Mesothelial cell of epicardium (in vitro differentiated cells): Measurements from ENCODE around the gene KCNK5. TPM values are rescaled to one million over a fixed set of nuclear protein-coding genes. Genes with fewer than 3 reads are reported as not detected.

Source experiments
- DNase-seq, 2 experiments: peaks; one replicate each; pipeline ENCODE4 v3.0.0; 2021; ENCODE audit warnings: low spot score in 2 of 2; ENCODE audit not compliant: unreplicated experiment in 2 of 2
- H3K27ac Mint-ChIP-seq: 2 replicates; pipeline ENCODE4 v1.8.0; 2021; ENCODE audit warnings: mixed read lengths
- H3K27me3 Mint-ChIP-seq: 2 replicates; pipeline ENCODE4 v1.8.0; 2021; ENCODE audit warnings: low read depth, mixed read lengths
- H3K36me3 Mint-ChIP-seq: 2 replicates; pipeline ENCODE4 v1.8.0; 2021; ENCODE audit warnings: mixed read lengths
- H3K4me1 Mint-ChIP-seq: 2 replicates; pipeline ENCODE4 v1.8.0; 2021; ENCODE audit warnings: mixed read lengths
- H3K4me3 Mint-ChIP-seq: 2 replicates; pipeline ENCODE4 v1.8.0; 2021; ENCODE audit warnings: mild to moderate bottlenecking, moderate library complexity, mixed read lengths
- H3K9me3 Mint-ChIP-seq: 2 replicates; pipeline ENCODE4 v1.8.0; 2021; ENCODE audit warnings: mixed read lengths
- CTCF ChIP-seq: fragments of 200-600 bp; sonication (generic); IDR thresholded peaks from one replicate; pipeline ENCODE4 v1.5.0; 2021; ENCODE audit warnings: antibody characterized with exemption; ENCODE audit not compliant: unreplicated experiment
- total RNA-seq: library from RNA; stranded (reverse); gene quantifications from 3 replicates; pipeline ENCODE4 v1.2.1, GENCODE V29; 2021

Gene KCNK5
- total RNA-seq, 1 donor from 2014 or later = 2.5 TPM

GRCh38 chr6:39204646-39205244 lies 24.5 kb downstream of the KCNK5 start:
- H3K9me3 Mint-ChIP-seq = no peaks in the 10 kb centered on the region
- peaks cover 63% of the 10 kb centered on the region for H3K4me1 Mint-ChIP-seq
- H3K27me3 Mint-ChIP-seq = no peaks in the 10 kb centered on the region
- DNase-seq = no peak
- no peak for TF ChIP-seq CTCF
- no peaks in the 10 kb centered on the region for H3K36me3 Mint-ChIP-seq
- H3K27ac Mint-ChIP-seq = peak overlapping the region; percentile 96
- H3K4me3 Mint-ChIP-seq = no peak overlapping the region

- Mint-ChIP-seq H3K27me3 (no peaks in the 10 kb centered on the region), H3K4me3 (no peak overlapping the region), H3K36me3 (no peaks in the 10 kb centered on the region), H3K27ac (peak overlapping the region; percentile 96), H3K9me3 (no peaks in the 10 kb centered on the region), H3K4me1 (peaks cover 59% of the 10 kb centered on the region)
- no peak for TF ChIP-seq CTCF
- DNase-seq = no peak
Observed at GRCh38 chr6:39204160-39204495, 25.1 kb downstream of the KCNK5 start.

- Mint-ChIP-seq H3K36me3 (no peaks in the 10 kb centered on the region), H3K4me3 (no peak overlapping the region)
Observed at GRCh38 chr6:39203436-39204159, 25.7 kb downstream of the KCNK5 start.

GRCh38 chr6:39202166-39202565 lies 27.1 kb downstream of the KCNK5 start:
- no peaks in the 10 kb centered on the region for H3K27me3 Mint-ChIP-seq
- peak overlapping the region; percentile 96 for H3K27ac Mint-ChIP-seq
- H3K36me3 Mint-ChIP-seq = no peaks in the 10 kb centered on the region
- no peaks in the 10 kb centered on the region for H3K9me3 Mint-ChIP-seq
- H3K4me1 Mint-ChIP-seq = peaks cover 55% of the 10 kb centered on the region
- no peak for TF ChIP-seq CTCF
- DNase-seq = no peak
- no peak overlapping the region for H3K4me3 Mint-ChIP-seq

More at GRCh38 chr6:39203436-39204159, 25.7 kb downstream of the KCNK5 start:
- peak; percentile 42 to 71 for DNase-seq
- no peaks in the 10 kb centered on the region for H3K27me3 Mint-ChIP-seq
- no peaks in the 10 kb centered on the region for H3K9me3 Mint-ChIP-seq
- peaks cover 54% of the 10 kb centered on the region for H3K4me1 Mint-ChIP-seq
- peak overlapping the region; percentile 96 for H3K27ac Mint-ChIP-seq
- no peak for TF ChIP-seq CTCF

- no peak for TF ChIP-seq CTCF
- Mint-ChIP-seq H3K27me3 (no peaks in the 10 kb centered on the region), H3K9me3 (no peaks in the 10 kb centered on the region), H3K27ac (no peak overlapping the region), H3K4me3 (no peak overlapping the region), H3K36me3 (no peaks in the 10 kb centered on the region), H3K4me1 (peaks cover 56% of the 10 kb centered on the region)
- DNase-seq = no peak
Observed at GRCh38 chr6:39200498-39201020, 28.7 kb downstream of the KCNK5 start.
